GM12872 (cell line): ENCODE data around the gene AIF1L.

Experiments
- CTCF ChIP-seq: IDR thresholded peaks from 3 replicates; pipeline ENCODE4 v1.5.1; 2011; ENCODE audit warnings: low read depth, mild to moderate bottlenecking, low read length, moderate library complexity; ENCODE audit not compliant: insufficient read depth

Gene AIF1L

GRCh38 chr9:131096269-131097125 lies at the start of gene AIF1L:
AIF1L (plus strand) TSS chr9:131096531; CDS start chr9:131096630, 99 bp downstream.
- no peak for TF ChIP-seq CTCF

- TF ChIP-seq CTCF, result peak; percentile 97
Measured at GRCh38 chr9:131046581-131047202, 49.6 kb upstream of the AIF1L start.

GRCh38 chr9:131048332-131048731 lies 48.0 kb upstream of the AIF1L start:
- no peak for TF ChIP-seq CTCF

GRCh38 chr9:131048820-131049219 lies 47.5 kb upstream of the AIF1L start:
- no peak for TF ChIP-seq CTCF

- no peak for TF ChIP-seq CTCF
Measured at GRCh38 chr9:131049829-131050715, 46.3 kb upstream of the AIF1L start.

- TF ChIP-seq CTCF, result no peak
Measured at GRCh38 chr9:131050831-131051230, 45.5 kb upstream of the AIF1L start.
